GM21447 (cell line): ENCODE data around the gene ASMTL.
A peak's percentile ranks its signal among the peaks of the same experiment; 100 is the strongest.
"Not testable (repeated sequence)": the region's sequence is repeated elsewhere in the genome, so short reads cannot be mapped to it uniquely, and the experiment has no call there.

Experiments used
- ATAC-seq: cut with Tn5 transposase; IDR thresholded peaks from one replicate; pipeline ENCODE4 v1.9.1; 2021; ENCODE audit not compliant: unreplicated experiment

The ASMTL gene

DNA sequence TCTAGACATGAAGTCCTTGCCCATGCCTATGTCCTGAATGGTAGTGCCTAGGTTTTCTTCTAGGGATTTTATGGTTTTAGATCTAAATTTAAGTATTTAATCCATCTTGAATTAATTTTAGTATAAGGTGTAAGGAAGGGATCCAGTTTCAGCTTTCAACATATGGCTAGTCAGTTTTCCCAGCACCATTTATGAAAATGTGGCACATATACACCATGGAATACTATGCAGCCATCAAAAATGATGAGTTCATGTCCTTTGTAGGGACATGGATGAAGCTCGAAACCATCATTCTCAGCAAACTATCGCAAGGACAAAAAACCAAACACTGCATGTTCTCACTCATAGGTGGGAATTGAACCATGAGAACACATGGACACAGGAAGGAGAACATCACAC lies 29.8 kb upstream of the ASMTL start:
- not testable (repeated sequence) for ATAC-seq

GRCh38 chrX:1481636-1482529 lies 29.2 kb upstream of the ASMTL start:
- ATAC-seq, result peak; percentile 47

GRCh38 chrX:1480082-1480785 lies 27.5 kb upstream of the ASMTL start:
- ATAC-seq, result no peak

- no peak for ATAC-seq
Observed at GRCh38 chrX:1477801-1478458, 25.2 kb upstream of the ASMTL start.

GRCh38 chrX:1477229-1477628 lies 24.5 kb upstream of the ASMTL start:
- no peak for ATAC-seq

- no peak for ATAC-seq
Observed at GRCh38 chrX:1476682-1477081, 24.0 kb upstream of the ASMTL start.

DNA sequence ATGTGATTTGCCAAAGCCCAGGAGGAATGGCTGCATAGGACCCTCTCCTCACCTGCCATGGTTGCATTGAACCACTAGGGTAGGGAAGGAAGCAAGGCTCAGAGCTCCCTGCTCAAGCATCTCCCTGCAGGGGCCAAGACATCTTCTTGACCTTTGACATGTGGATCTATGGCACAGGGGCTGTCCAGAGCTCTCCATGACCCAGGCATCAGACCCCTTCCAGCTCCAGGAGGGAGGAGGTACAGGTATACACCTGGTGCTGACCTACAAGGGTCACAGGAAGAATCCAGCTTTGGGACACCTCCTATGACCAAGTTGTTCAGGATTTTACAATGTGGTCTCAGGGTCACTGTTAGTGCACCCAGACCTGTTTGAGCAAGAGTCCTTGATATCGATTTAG lies 23.2 kb upstream of the ASMTL start:
- no peak for ATAC-seq

DNA sequence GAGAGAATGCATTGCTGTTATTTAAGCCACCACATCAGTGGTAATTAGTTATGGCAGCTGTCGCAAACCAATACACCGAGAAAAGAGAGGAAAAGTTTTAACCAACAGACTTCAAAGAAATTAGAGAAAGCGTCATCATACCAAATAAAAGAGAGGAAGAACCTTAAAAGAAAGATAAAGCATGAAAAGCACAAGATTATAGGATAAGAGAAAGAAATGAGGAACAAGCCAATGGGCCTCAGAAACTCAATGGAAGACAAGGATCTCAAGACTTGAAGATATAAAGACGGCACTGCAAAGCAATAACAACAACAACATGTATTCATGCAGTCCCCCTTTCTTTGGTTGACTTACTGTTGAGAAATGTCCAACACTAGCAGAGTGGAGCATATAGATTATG lies 22.8 kb upstream of the ASMTL start:
- ATAC-seq, result no peak

DNA sequence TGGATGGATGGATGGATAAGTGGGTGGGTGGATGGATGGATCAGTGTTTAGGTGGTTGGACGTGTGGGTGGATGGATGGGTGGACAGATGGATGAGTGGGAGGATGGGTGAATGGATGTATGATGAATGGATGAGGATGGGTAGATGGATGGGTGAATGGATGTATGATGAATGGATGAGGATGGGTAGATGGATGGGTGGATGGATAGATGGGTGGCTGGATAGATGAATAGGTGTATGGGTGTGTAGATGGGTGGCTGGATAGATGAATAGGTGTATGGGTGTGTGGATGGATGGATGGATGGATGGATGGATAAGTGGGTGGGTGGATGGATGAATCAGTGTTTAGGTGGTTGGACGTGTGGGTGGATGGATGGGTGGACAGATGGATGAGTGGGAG lies 21.9 kb upstream of the ASMTL start:
- ATAC-seq, result not testable (repeated sequence)

GRCh38 chrX:1472975-1473374 lies 20.3 kb upstream of the ASMTL start:
- no peak for ATAC-seq

- peak; percentile 43 for ATAC-seq
Observed at GRCh38 chrX:1468250-1468772, 15.6 kb upstream of the ASMTL start.

GRCh38 chrX:1466971-1467561 lies 14.4 kb upstream of the ASMTL start:
- ATAC-seq, result peak; percentile 48

GRCh38 chrX:1466232-1466661 lies 13.5 kb upstream of the ASMTL start:
- ATAC-seq, result no peak

DNA sequence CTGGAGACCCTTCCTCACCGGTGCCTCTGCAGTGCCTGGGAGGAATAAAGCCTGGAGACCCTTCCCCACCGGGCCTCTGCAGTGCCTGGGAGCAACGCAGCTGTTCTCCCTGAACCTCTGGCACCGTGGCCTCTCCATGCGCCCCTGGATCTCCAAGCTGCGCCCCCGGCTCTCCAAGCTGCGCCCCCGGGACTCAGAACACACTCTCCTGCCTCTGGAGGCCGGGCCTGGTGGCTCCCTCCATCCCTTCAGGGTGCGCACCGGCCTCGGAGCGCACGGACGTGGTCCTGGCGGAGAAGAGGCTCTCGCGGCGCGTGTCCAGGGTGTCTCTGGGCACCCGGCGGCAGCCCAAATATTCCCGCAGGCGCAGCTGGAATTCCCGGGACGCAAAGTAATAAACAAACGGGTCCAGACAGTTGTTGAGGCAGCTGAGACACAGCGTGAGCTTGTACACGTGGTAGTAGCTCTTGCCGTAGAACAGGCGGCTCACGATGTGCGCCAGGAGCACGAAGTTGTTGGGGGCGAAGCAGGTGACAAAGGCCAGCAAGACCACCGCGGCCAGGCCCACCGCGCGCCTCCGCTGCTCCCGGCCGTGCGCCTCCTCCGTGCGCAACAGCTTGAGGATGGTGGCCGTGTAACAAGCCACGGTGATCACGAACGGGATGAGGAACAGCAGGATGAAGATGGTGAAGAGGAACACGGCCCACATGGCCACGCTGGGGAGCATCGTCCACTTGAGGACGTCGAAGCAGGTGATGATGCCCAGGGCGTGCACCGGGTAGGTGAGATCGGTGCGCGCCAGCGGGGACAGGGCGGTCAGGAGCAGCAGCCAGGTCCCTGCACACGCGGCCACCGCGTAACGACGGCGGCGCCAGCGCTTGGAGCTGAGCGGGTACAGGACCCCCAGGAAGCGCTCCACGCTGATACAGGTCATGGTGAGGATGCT lies 12.8 kb upstream of the ASMTL start:
- ATAC-seq, result no peak

DNA sequence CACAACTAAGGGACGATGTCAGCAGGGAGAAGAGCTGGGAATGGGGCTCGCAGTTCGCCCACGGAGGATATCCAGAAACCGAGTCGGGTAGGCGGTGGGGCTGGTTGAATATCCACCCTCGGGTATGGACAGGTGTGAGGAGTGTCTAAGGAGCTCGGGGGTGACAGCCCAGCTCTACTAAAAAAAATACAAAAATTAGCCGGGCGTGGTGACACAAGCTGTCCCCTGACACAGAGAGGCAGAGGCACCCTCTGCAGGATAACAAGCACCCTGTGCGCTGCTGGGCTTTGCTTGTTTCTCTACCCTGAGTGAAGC lies 12.2 kb upstream of the ASMTL start:
- ATAC-seq, result no peak

- ATAC-seq, result no peak
Observed at GRCh38 chrX:1464041-1464970, 11.6 kb upstream of the ASMTL start.

GRCh38 chrX:1463581-1463980 lies 10.9 kb upstream of the ASMTL start:
- ATAC-seq, result no peak

DNA sequence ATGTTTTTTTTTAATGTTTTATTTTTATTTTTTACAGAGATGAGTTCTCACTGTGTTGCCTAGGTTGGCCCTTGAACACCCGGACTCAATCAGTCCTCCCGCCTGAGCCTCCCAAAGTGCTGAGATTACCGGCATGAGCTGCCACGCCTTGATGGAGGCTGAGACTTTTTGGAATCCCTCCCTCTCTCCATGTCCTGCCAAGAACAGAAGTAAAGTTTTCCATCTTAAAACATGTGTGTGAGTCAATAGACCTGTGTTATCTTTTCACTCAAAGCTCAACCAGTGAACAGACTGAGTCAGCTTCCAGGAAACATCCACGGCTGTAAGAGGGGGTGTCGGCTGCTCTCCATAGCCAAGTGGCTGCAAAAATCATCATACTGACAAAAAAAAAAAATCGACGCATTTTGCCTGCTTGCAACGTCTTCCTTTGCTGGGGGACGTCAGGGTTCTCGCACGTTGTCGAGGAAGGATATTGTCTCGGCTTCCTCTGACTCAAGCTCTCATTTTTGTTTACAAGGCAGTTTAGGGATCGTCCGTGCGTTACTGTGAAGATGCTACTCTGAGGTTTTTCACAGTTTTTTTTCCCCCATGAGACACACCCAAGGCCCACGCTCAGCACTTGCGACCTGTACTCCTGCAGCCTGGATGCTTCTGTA lies 10.0 kb upstream of the ASMTL start:
- ATAC-seq, result no peak

- no peak for ATAC-seq
Observed at GRCh38 chrX:1462110-1462509, 9.4 kb upstream of the ASMTL start.
